Epithelial cell of proximal tubule (primary cell): ENCODE results near the gene GCFC2. TPM values are rescaled to one million over a fixed set of nuclear protein-coding genes. Genes with fewer than 3 reads are reported as not detected.
"Not testable (repeated sequence)": the region's sequence is repeated elsewhere in the genome, so short reads cannot be mapped to it uniquely, and the experiment has no call there.

Experiments used
- DNase-seq: peaks from one replicate; pipeline ENCODE4 v3.0.0-alpha.2; 2011; ENCODE audit warnings: low read depth
- H3K4me3 ChIP-seq: 2 replicates; pipeline ENCODE4 v1.5.1; 2011; ENCODE audit warnings: low read depth, mild to moderate bottlenecking, low read length
- CTCF ChIP-seq: conservative IDR thresholded peaks from 2 replicates; pipeline ENCODE4 v1.5.1; 2012; ENCODE audit warnings: low read depth, mild to moderate bottlenecking, low read length
- total RNA-seq: library from RNA; depleted of rRNA; stranded (reverse); fragments of >200 nt; gene quantifications from 2 replicates; pipeline ENCODE4 v1.2.3, GENCODE V29; 2015

Gene GCFC2
- total RNA-seq, 1 donor from 2014 or later: 21.2 TPM

GRCh38 chr2:75709297-75709696 lies 1.4 kb downstream of the GCFC2 start:
- H3K4me3 ChIP-seq: peak overlapping the region; percentile 70
- no peak for DNase-seq
- TF ChIP-seq CTCF: no peak

GRCh38 chr2:75707901-75708300 lies 2.8 kb downstream of the GCFC2 start:
- no peak for TF ChIP-seq CTCF
- H3K4me3 ChIP-seq: no peak overlapping the region
- DNase-seq: no peak

- no peak for DNase-seq
- no peak overlapping the region for H3K4me3 ChIP-seq
- no peak for TF ChIP-seq CTCF
These were observed 4.8 kb downstream of the GCFC2 start for GRCh38 chr2:75705921-75706320.

- no peak for DNase-seq
- no peak overlapping the region for H3K4me3 ChIP-seq
- no peak for TF ChIP-seq CTCF
These were observed 7.0 kb downstream of the GCFC2 start for GRCh38 chr2:75703589-75704287.

GRCh38 chr2:75702593-75702992 lies 8.1 kb downstream of the GCFC2 start:
- DNase-seq: no peak
- no peak for TF ChIP-seq CTCF

GRCh38 chr2:75698918-75699317 lies 11.8 kb downstream of the GCFC2 start:
- no peak overlapping the region for H3K4me3 ChIP-seq
- no peak for TF ChIP-seq CTCF
- DNase-seq: no peak

More at GRCh38 chr2:75702593-75702992, 8.1 kb downstream of the GCFC2 start:
- no peak overlapping the region for H3K4me3 ChIP-seq

- no peak for TF ChIP-seq CTCF
- no peak for DNase-seq
- H3K4me3 ChIP-seq: no peak overlapping the region
These were observed 22.5 kb downstream of the GCFC2 start for GRCh38 chr2:75688196-75688595.

GRCh38 chr2:75683430-75683829 lies 27.3 kb downstream of the GCFC2 start:
- DNase-seq: not testable (repeated sequence)

More at GRCh38 chr2:75683430-75683829, 27.3 kb downstream of the GCFC2 start:
- not testable (repeated sequence) for H3K4me3 ChIP-seq
